Measurements from ENCODE around the gene SIK2. TPM values are rescaled to one million over a fixed set of nuclear protein-coding genes. Genes with fewer than 3 reads are reported as not detected.

SIK2 gene
- polyA plus RNA-seq, 1 donor from 2014 or later = 9.0 TPM

DNA sequence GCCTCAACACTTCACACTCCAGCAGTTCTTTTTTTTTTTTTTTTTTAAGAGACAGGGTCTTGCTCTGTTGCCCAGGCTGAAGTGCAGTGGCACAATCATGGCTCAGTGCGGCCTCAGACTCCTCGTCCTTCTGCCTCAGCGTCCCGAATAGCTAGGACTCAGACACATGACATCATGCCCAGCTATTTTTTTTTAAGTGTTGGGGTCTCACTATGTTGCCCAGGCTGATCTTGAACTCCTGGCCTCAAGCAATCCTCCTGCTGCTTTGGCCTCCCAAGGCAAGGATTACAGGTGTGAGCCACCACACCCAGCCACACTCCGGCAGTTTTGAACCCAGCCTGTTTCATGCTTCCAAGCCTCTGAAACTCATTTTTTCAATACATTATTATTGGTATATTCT, 160.3 kb downstream of the SIK2 start:
- no peaks in the 10 kb centered on the region for H3K9me3 ChIP-seq (ENCODE audit: low read length)
- H4K20me1 ChIP-seq (ENCODE audit: insufficient read depth) = no peaks in the 10 kb centered on the region
- H3K36me3 ChIP-seq (ENCODE audit: insufficient read depth, low read length) = peaks cover 16% of the 10 kb centered on the region
- no peak for TF ChIP-seq TAF1 (IDR thresholded peaks at IDR 0.05; ENCODE audit: low read depth)
- TF ChIP-seq RAD21 (conservative IDR thresholded peaks at IDR 0.05) = no peak
- no peak for TF ChIP-seq EZH2 (IDR thresholded peaks at IDR 0.05; ENCODE audit: borderline replicate concordance, insufficient read depth, low read length, poor library complexity, severe bottlenecking)
- TF ChIP-seq MXI1 (conservative IDR thresholded peaks at IDR 0.05; ENCODE audit: poor library complexity, severe bottlenecking) = no peak
- TF ChIP-seq, protein P1, sequence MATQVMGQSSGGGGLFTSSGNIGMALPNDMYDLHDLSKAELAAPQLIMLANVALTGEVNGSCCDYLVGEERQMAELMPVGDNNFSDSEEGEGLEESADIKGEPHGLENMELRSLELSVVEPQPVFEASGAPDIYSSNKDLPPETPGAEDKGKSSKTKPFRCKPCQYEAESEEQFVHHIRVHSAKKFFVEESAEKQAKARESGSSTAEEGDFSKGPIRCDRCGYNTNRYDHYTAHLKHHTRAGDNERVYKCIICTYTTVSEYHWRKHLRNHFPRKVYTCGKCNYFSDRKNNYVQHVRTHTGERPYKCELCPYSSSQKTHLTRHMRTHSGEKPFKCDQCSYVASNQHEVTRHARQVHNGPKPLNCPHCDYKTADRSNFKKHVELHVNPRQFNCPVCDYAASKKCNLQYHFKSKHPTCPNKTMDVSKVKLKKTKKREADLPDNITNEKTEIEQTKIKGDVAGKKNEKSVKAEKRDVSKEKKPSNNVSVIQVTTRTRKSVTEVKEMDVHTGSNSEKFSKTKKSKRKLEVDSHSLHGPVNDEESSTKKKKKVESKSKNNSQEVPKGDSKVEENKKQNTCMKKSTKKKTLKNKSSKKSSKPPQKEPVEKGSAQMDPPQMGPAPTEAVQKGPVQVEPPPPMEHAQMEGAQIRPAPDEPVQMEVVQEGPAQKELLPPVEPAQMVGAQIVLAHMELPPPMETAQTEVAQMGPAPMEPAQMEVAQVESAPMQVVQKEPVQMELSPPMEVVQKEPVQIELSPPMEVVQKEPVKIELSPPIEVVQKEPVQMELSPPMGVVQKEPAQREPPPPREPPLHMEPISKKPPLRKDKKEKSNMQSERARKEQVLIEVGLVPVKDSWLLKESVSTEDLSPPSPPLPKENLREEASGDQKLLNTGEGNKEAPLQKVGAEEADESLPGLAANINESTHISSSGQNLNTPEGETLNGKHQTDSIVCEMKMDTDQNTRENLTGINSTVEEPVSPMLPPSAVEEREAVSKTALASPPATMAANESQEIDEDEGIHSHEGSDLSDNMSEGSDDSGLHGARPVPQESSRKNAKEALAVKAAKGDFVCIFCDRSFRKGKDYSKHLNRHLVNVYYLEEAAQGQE (IDR thresholded peaks at IDR 0.05; ENCODE audit: borderline replicate concordance) = no peak
- TF ChIP-seq POLR2AphosphoS5 (IDR thresholded peaks at IDR 0.05) = no peak
- TF ChIP-seq, protein P2, sequence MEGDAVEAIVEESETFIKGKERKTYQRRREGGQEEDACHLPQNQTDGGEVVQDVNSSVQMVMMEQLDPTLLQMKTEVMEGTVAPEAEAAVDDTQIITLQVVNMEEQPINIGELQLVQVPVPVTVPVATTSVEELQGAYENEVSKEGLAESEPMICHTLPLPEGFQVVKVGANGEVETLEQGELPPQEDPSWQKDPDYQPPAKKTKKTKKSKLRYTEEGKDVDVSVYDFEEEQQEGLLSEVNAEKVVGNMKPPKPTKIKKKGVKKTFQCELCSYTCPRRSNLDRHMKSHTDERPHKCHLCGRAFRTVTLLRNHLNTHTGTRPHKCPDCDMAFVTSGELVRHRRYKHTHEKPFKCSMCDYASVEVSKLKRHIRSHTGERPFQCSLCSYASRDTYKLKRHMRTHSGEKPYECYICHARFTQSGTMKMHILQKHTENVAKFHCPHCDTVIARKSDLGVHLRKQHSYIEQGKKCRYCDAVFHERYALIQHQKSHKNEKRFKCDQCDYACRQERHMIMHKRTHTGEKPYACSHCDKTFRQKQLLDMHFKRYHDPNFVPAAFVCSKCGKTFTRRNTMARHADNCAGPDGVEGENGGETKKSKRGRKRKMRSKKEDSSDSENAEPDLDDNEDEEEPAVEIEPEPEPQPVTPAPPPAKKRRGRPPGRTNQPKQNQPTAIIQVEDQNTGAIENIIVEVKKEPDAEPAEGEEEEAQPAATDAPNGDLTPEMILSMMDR (IDR thresholded peaks at IDR 0.05; ENCODE audit: poor library complexity, severe bottlenecking) = no peak
- TF ChIP-seq SMC3 (conservative IDR thresholded peaks at IDR 0.05; ENCODE audit: poor library complexity) = no peak
- TF ChIP-seq EP300 (conservative IDR thresholded peaks at IDR 0.05; ENCODE audit: poor library complexity, severe bottlenecking) = no peak
- no peaks in the 10 kb centered on the region for H3F3A ChIP-seq (ENCODE audit: insufficient read depth, low read length, poor library complexity, severe bottlenecking)
- H2AFZ ChIP-seq (ENCODE audit: low read depth, low read length) = no peak overlapping the region
- H3K27ac ChIP-seq (ENCODE audit: low read length) = no peak overlapping the region
- H3K4me2 ChIP-seq (ENCODE audit: low read length) = no peak overlapping the region
- H3K9ac ChIP-seq (ENCODE audit: low read length) = no peak overlapping the region
- no peak overlapping the region for H3K4me3 ChIP-seq (ENCODE audit: low read length)
- no peaks in the 10 kb centered on the region for H3K27me3 ChIP-seq (ENCODE audit: insufficient read depth, low read depth, low read length)
- no peaks in the 10 kb centered on the region for H3K9me2 ChIP-seq (ENCODE audit: insufficient read depth, low read length)
- H3K79me2 ChIP-seq (replicated peaks; ENCODE audit: insufficient read depth, low read length) = peaks cover 17% of the 10 kb centered on the region

DNA sequence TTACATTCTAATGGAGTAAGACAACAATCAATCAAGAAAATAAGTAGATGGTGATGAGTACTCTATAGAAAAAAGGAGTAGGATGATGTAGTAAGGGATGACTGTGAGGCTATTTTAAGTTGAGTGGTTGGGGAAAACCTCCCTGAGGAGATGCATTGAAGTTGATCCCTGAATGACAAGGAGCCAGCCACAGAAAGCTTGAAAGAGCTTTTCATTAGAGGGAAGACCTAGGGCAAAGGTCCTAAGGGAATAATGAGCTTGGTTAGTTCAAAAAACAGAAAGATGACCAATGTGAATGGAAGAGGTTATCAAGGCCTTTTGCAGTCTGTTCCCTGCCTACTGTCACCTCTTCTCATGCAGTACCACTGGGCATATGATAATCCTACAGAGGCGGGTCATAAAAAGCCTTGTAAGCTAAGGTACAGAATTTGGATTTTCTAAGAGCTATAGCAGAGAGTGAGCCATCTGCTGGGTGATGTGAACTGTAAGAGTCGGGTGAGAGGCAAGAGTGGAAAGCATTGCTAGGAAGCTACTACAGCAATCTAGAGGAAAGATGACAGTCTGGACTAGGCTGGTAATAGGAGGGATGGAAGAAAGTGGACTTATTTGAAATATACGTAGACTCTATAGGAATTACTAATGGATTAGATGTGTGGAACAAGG, 160.9 kb downstream of the SIK2 start:
- no peaks in the 10 kb centered on the region for H3F3A ChIP-seq (ENCODE audit: insufficient read depth, low read length, poor library complexity, severe bottlenecking)
- peaks cover 17% of the 10 kb centered on the region for H3K79me2 ChIP-seq (replicated peaks; ENCODE audit: insufficient read depth, low read length)
- H2AFZ ChIP-seq (ENCODE audit: low read depth, low read length) = no peak overlapping the region
- peak; percentile 19 for TF ChIP-seq SMC3 (conservative IDR thresholded peaks at IDR 0.05; ENCODE audit: poor library complexity)
- TF ChIP-seq EP300 (conservative IDR thresholded peaks at IDR 0.05; ENCODE audit: poor library complexity, severe bottlenecking) = no peak
- TF ChIP-seq RAD21 (conservative IDR thresholded peaks at IDR 0.05) = no peak
- no peak overlapping the region for H3K9ac ChIP-seq (ENCODE audit: low read length)
- peaks cover 16% of the 10 kb centered on the region for H3K36me3 ChIP-seq (ENCODE audit: insufficient read depth, low read length)
- no peak overlapping the region for H3K27ac ChIP-seq (ENCODE audit: low read length)
- H4K20me1 ChIP-seq (ENCODE audit: insufficient read depth) = no peaks in the 10 kb centered on the region
- H3K9me2 ChIP-seq (ENCODE audit: insufficient read depth, low read length) = no peaks in the 10 kb centered on the region
- no peak overlapping the region for H3K4me3 ChIP-seq (ENCODE audit: low read length)
- no peaks in the 10 kb centered on the region for H3K27me3 ChIP-seq (ENCODE audit: insufficient read depth, low read depth, low read length)
- H3K4me2 ChIP-seq (ENCODE audit: low read length) = no peak overlapping the region
- no peaks in the 10 kb centered on the region for H3K9me3 ChIP-seq (ENCODE audit: low read length)

All from neural cell (in vitro differentiated cells).